A673 (cell line): Measurements from ENCODE around the gene FSIP1. TPM values are rescaled to one million over a fixed set of nuclear protein-coding genes. Genes with fewer than 3 reads are reported as not detected.

ENCODE experiments used
- BruUV-seq: library from RNA; stranded (reverse); fragments of 400-500 nt; replicated peaks from 2 replicates; lab custom pipeline; 2021; lab: Mats Ljungman, UMichigan
- CTCF ChIA-PET: fragments of 300-600 bp; sonication (Branson Sonifier 250); formaldehyde crosslinking; loops from one replicate; lab custom pipeline; 2022; ENCODE audit warnings: antibody characterized with exemption; lab: Charles Lee
- POLR2A ChIA-PET: fragments of 300-600 bp; sonication (Branson Sonifier 250); formaldehyde crosslinking; loops from one replicate; lab custom pipeline; 2022; ENCODE audit warnings: antibody characterized with exemption; ENCODE audit not compliant: low non-redundant PET; lab: Charles Lee
- DNase-seq: peaks from one replicate; pipeline ENCODE4 v3.0.0-alpha.2; 2015; ENCODE audit warnings: low spot score
- H3K27ac ChIP-seq: fragments of 200-600 bp; sonication (generic); 2 replicates; pipeline ENCODE4 v1.5.1; 2016; ENCODE audit warnings: mixed run types, low read depth, mild to moderate bottlenecking, mixed read lengths, antibody characterized with exemption, low read length; ENCODE audit not compliant: poor library complexity, severe bottlenecking
- H3K27me3 ChIP-seq: fragments of 200-600 bp; sonication (generic); replicated peaks from 2 replicates; pipeline ENCODE4 v1.6.1; 2017; ENCODE audit warnings: mixed run types, low read depth, mild to moderate bottlenecking, mixed read lengths, antibody characterized with exemption, low read length; ENCODE audit not compliant: insufficient read depth, poor library complexity
- H3K36me3 ChIP-seq: fragments of 200-600 bp; sonication (generic); 2 replicates; pipeline ENCODE4 v1.6.1; 2016; ENCODE audit warnings: mixed run types, mild to moderate bottlenecking, mixed read lengths, antibody characterized with exemption, low read length; ENCODE audit not compliant: insufficient read depth, poor library complexity, severe bottlenecking
- H3K4me1 ChIP-seq: fragments of 200-600 bp; sonication (generic); 2 replicates; pipeline ENCODE4 v1.6.1; 2017; ENCODE audit warnings: mixed run types, mild to moderate bottlenecking, mixed read lengths, antibody characterized with exemption, low read length; ENCODE audit not compliant: insufficient read depth, poor library complexity, severe bottlenecking
- H3K4me3 ChIP-seq: fragments of 200-600 bp; sonication (generic); 2 replicates; pipeline ENCODE4 v1.5.1; 2016; ENCODE audit warnings: low read depth, mixed run types, mild to moderate bottlenecking, mixed read lengths, low read length; ENCODE audit not compliant: poor library complexity, severe bottlenecking
- H3K9me3 ChIP-seq: fragments of 200-600 bp; sonication (generic); 2 replicates; pipeline ENCODE4 v1.6.1; 2016; ENCODE audit warnings: mixed run types, low read depth, mild to moderate bottlenecking, mixed read lengths, antibody characterized with exemption, low read length; ENCODE audit not compliant: poor library complexity, severe bottlenecking
- EZH2 ChIP-seq: fragments of 200-600 bp; sonication (generic); IDR thresholded peaks from 2 replicates; pipeline ENCODE4 v1.6.1; 2017; ENCODE audit warnings: borderline replicate concordance, low read depth, mild to moderate bottlenecking, mixed read lengths, antibody characterized with exemption, low read length; ENCODE audit not compliant: poor library complexity, severe bottlenecking
- intact Hi-C: fragments of 100-400 bp; cut with micrococcal nuclease; formaldehyde crosslinking; loops from one replicate; pipeline ENCODE4 v1.10.0; 2022; ENCODE audit not compliant: unreplicated experiment
- total RNA-seq: library from RNA; stranded (reverse); gene quantifications from 2 replicates; pipeline ENCODE4 v1.2.3, GENCODE V29; 2021
- TF ChIP-seq, protein P1 (sequence below): fragments of 300-800, 200-600 bp; sonication (generic); conservative IDR thresholded peaks from 2 replicates; pipeline ENCODE4 v1.5.1; 2017; ENCODE audit warnings: low read depth, mild to moderate bottlenecking, antibody characterized with exemption, low read length, moderate library complexity, mixed read lengths

The FSIP1 gene
- total RNA-seq, 1 experiment from 2014 or later: 0.37 TPM

DNA sequence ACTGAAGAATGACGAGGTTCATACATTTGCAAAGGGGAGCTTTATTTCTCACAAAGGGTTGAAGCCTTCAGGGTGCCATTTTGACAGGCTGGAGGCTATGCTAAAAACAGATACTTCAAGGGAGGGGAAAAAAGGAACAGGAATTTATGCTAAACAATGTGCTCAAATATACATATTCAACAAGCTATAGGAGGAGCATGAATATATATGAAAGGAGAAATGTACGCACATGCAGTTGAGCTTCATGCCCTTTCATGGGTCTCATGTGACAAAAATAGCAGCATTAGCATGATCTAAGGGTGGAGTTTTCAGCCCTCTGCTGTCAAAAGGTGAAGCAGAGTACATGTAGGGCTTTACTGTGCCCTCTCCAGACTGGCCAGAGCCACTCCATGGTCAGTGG lies 44.3 kb upstream of the FSIP1 start:
- intact Hi-C loops: no loop called here
- POLR2A ChIA-PET: no interaction called here
- Histone ChIP-seq H3K27me3 (no peaks in the 10 kb centered on the region), H3K27ac (no peak overlapping the region), H3K4me3 (no peak overlapping the region), H3K4me1 (no peaks in the 10 kb centered on the region), H3K9me3 (no peaks in the 10 kb centered on the region), H3K36me3 (no peaks in the 10 kb centered on the region)
- no peak for DNase-seq
- no peak for TF ChIP-seq EZH2
- TF ChIP-seq, protein P1, sequence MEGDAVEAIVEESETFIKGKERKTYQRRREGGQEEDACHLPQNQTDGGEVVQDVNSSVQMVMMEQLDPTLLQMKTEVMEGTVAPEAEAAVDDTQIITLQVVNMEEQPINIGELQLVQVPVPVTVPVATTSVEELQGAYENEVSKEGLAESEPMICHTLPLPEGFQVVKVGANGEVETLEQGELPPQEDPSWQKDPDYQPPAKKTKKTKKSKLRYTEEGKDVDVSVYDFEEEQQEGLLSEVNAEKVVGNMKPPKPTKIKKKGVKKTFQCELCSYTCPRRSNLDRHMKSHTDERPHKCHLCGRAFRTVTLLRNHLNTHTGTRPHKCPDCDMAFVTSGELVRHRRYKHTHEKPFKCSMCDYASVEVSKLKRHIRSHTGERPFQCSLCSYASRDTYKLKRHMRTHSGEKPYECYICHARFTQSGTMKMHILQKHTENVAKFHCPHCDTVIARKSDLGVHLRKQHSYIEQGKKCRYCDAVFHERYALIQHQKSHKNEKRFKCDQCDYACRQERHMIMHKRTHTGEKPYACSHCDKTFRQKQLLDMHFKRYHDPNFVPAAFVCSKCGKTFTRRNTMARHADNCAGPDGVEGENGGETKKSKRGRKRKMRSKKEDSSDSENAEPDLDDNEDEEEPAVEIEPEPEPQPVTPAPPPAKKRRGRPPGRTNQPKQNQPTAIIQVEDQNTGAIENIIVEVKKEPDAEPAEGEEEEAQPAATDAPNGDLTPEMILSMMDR: no peak
- BruUV-seq: no TSS peak
- CTCF ChIA-PET: no interaction called here

DNA sequence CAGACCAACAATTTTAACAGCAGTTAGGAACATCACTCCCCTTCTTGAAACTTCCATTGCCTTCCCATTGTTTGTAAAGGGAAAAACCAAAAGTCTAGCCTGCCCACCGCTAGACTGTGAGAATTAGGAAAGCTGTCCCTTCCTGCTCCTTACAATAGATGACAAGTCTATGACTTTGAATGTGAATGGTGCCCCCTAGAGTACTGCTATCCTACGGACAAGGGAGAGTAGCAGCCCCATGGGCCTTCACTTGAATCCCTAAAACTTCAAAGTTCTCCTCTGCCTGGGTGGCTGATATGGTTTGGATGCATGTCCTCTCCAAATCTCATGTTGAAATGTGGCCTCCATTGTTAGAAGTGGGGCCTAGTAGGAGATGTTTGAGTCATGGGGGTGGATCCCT lies 41.0 kb upstream of the FSIP1 start:
- BruUV-seq: no TSS peak

DNA sequence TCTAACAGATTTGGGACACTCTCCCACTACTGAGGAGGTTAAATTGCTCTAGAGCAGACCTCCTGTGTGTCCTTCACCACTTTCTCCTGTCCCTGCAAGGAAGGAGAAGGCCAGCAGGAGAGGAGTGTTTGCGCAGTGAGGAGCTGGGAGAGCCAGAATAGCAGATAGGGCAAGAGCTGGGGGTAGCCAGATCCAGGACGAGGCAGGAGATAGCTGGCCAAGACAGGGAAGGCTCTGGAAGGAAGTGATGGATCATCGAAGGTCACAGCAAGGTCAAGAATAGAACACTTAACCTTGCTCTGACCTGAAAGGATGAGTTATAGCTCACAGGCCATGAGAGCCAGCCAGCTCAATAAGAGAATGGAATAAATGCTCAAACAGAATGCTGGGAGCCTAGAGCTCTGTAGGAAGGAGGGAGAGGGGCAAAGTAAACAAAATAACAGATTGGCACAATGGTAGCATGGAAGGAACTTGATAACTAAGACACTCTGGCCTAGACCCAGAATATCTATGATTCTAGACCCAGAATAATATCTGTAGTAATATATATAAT lies 37.5 kb upstream of the FSIP1 start:
- H3K27ac ChIP-seq: no peak overlapping the region
- H3K9me3 ChIP-seq: no peaks in the 10 kb centered on the region
- BruUV-seq: no TSS peak
- H3K4me3 ChIP-seq: no peak overlapping the region
- TF ChIP-seq EZH2: no peak
- TF ChIP-seq, protein P1: no peak
- H3K4me1 ChIP-seq: no peaks in the 10 kb centered on the region
- H3K27me3 ChIP-seq: no peaks in the 10 kb centered on the region
- intact Hi-C loops: no loop called here
- POLR2A ChIA-PET: interaction anchor here (0.6 kb wide), 1 partner anchor 203 kb away, joined by 5 read pairs; no protein-coding TSS in a partner anchor
- H3K36me3 ChIP-seq: no peaks in the 10 kb centered on the region
- no peak for DNase-seq
- CTCF ChIA-PET: interaction anchor here (0.6 kb wide), 1 partner anchor 55 kb away, joined by 3 read pairs; no protein-coding TSS in a partner anchor

More for the DNA sequence above, 41.0 kb upstream of the FSIP1 start:
- Histone ChIP-seq H3K27ac (no peak overlapping the region), H3K4me1 (no peaks in the 10 kb centered on the region), H3K36me3 (no peaks in the 10 kb centered on the region), H3K9me3 (no peaks in the 10 kb centered on the region), H3K27me3 (no peaks in the 10 kb centered on the region), H3K4me3 (no peak overlapping the region)
- no peak for DNase-seq
- intact Hi-C loops: no loop called here
- CTCF ChIA-PET: no interaction called here
- POLR2A ChIA-PET: no interaction called here
- no peak for TF ChIP-seq EZH2
- TF ChIP-seq, protein P1: no peak
